DOHH2 (cell line): Measurements from ENCODE around the gene CD302.

Source experiments
- H3F3A ChIP-seq: fragments of 200-600 bp; sonication (generic), shearing (Covaris generic); 2 replicates; pipeline ENCODE4 v1.6.0; 2016; ENCODE audit warnings: antibody characterized with exemption, mild to moderate bottlenecking; ENCODE audit not compliant: control insufficient read depth, insufficient read depth
- H3K27ac ChIP-seq: fragments of 200-600 bp; sonication (generic); 2 replicates; pipeline ENCODE4 v1.5.1; 2014; ENCODE audit warnings: low read depth, mild to moderate bottlenecking, low read length, moderate library complexity
- H3K27me3 ChIP-seq: fragments of 200-600 bp; sonication (generic); 2 replicates; pipeline ENCODE4 v1.6.1; 2014; ENCODE audit warnings: mild to moderate bottlenecking, low read length, mixed read lengths; ENCODE audit not compliant: control insufficient read depth
- H3K36me3 ChIP-seq: fragments of 200-600 bp; sonication (generic); 2 replicates; pipeline ENCODE4 v1.6.1; 2014; ENCODE audit warnings: mild to moderate bottlenecking, low read length, moderate library complexity, mixed read lengths; ENCODE audit not compliant: control insufficient read depth
- H3K4me1 ChIP-seq: fragments of 200-600 bp; sonication (generic); 2 replicates; pipeline ENCODE4 v1.6.1; 2014; ENCODE audit warnings: mild to moderate bottlenecking, low read length, mixed read lengths; ENCODE audit not compliant: control insufficient read depth
- H3K4me2 ChIP-seq: fragments of 200-600 bp; sonication (generic); 2 replicates; pipeline ENCODE4 v1.6.0; 2014; ENCODE audit warnings: mild to moderate bottlenecking, low read length, moderate library complexity
- H3K4me3 ChIP-seq: fragments of 200-600 bp; sonication (generic); 2 replicates; pipeline ENCODE4 v1.5.1; 2014; ENCODE audit warnings: mild to moderate bottlenecking, low read length, mixed read lengths
- H3K79me2 ChIP-seq: fragments of 200-600 bp; sonication (generic); 2 replicates; pipeline ENCODE4 v1.6.1; 2014; ENCODE audit warnings: mild to moderate bottlenecking, low read length, mixed read lengths; ENCODE audit not compliant: control insufficient read depth
- H3K9me2 ChIP-seq: fragments of 200-600 bp; sonication (generic); replicated peaks from 2 replicates; pipeline ENCODE4 v1.6.1; 2014; ENCODE audit warnings: mild to moderate bottlenecking, low read length, mixed read lengths; ENCODE audit not compliant: control insufficient read depth
- H3K9me3 ChIP-seq: fragments of 200-600 bp; sonication (generic); 2 replicates; pipeline ENCODE4 v1.6.1; 2014; ENCODE audit warnings: antibody characterized with exemption, low read length, mixed read lengths; ENCODE audit not compliant: control insufficient read depth, insufficient read depth
- H4K20me1 ChIP-seq: fragments of 200-600 bp; sonication (generic); 2 replicates; pipeline ENCODE4 v1.6.0; 2014; ENCODE audit warnings: low read depth, mild to moderate bottlenecking, antibody characterized with exemption, low read length, moderate library complexity; ENCODE audit not compliant: control insufficient read depth, insufficient read depth
- CTCF ChIP-seq: fragments of 200-600 bp; sonication (generic); IDR thresholded peaks from one replicate; pipeline ENCODE4 v1.5.1; 2014; ENCODE audit warnings: antibody characterized with exemption, mild to moderate bottlenecking, low read depth, low read length; ENCODE audit not compliant: poor library complexity, severe bottlenecking
- EZH2phosphoT487 ChIP-seq: fragments of 200-600 bp; sonication (generic); IDR thresholded peaks from 2 replicates; pipeline ENCODE4 v1.6.1; 2017; ENCODE audit warnings: borderline replicate concordance, mild to moderate bottlenecking, antibody characterized with exemption, low read length, moderate library complexity, mixed read lengths

Gene CD302

DNA sequence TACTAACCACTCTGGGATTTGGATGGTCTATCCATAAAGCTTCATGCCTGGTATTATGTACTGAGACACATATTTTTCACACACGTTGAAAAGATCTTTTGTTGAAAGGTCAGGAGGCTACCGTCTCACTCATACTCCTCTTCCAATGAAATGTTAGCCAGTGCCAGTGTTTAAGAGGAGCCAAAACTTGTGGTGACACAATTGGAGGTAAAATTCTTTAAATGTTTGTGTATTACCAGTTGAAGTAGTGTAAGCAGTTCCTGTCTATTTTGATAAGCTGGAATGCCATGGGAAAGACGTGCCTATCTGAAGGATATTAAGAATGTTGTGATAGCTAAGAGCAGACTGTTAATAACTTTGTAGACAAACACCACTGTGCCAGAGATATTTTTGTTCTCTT lies 53.6 kb downstream of the CD302 start:
- no peaks in the 10 kb centered on the region for H3K9me3 ChIP-seq
- H3K9me2 ChIP-seq: no peaks in the 10 kb centered on the region
- H3K4me1 ChIP-seq: no peaks in the 10 kb centered on the region
- H3K27me3 ChIP-seq: no peaks in the 10 kb centered on the region
- no peak overlapping the region for H3K27ac ChIP-seq
- no peaks in the 10 kb centered on the region for H3F3A ChIP-seq
- H3K4me2 ChIP-seq: no peak overlapping the region
- peaks cover 88% of the 10 kb centered on the region for H3K36me3 ChIP-seq
- H3K79me2 ChIP-seq: peaks cover 71% of the 10 kb centered on the region
- TF ChIP-seq CTCF (no peak), EZH2phosphoT487 (no peak)
- H3K4me3 ChIP-seq: no peak overlapping the region
- H4K20me1 ChIP-seq: no peaks in the 10 kb centered on the region

DNA sequence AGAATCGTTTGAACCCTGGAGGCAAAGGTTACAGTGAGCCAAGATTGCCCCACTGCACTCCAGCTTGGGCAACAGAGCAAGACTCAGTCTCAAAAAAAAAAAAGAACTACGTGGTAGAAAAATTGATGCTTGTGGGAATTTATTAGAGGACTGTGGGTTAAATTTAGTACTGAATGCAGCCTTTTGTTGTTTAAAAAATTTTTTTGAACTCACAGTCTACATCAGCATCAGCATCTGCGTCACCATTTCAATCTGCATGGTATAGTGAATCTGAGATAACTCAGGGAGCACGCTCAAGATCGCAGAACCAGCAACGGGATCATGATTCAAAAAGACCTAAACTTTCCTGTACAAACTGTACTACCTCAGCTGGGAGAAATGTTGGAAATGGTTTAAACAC lies 55.2 kb downstream of the CD302 start:
- Histone ChIP-seq H3K4me3 (no peak overlapping the region), H3F3A (no peaks in the 10 kb centered on the region), H3K27me3 (no peaks in the 10 kb centered on the region), H3K79me2 (peaks cover 77% of the 10 kb centered on the region), H3K9me2 (no peaks in the 10 kb centered on the region), H4K20me1 (no peaks in the 10 kb centered on the region), H3K36me3 (peaks cover 90% of the 10 kb centered on the region), H3K4me2 (no peak overlapping the region), H3K4me1 (no peaks in the 10 kb centered on the region), H3K27ac (no peak overlapping the region), H3K9me3 (no peaks in the 10 kb centered on the region)
- TF ChIP-seq CTCF (no peak), EZH2phosphoT487 (no peak)

- TF ChIP-seq CTCF: no peak
- no peak for TF ChIP-seq EZH2phosphoT487
- Histone ChIP-seq H3K27me3 (no peaks in the 10 kb centered on the region), H3K36me3 (peaks cover 93% of the 10 kb centered on the region), H3K27ac (no peak overlapping the region), H3K4me2 (no peak overlapping the region), H3K9me3 (no peaks in the 10 kb centered on the region), H3K4me3 (no peak overlapping the region), H3K9me2 (no peaks in the 10 kb centered on the region), H4K20me1 (0 out of 2 replicates have a peak, but pooled peaks cover 5% of the 10 kb centered on the region), H3K4me1 (no peaks in the 10 kb centered on the region), H3F3A (0 out of 2 replicates have a peak, but pooled peaks cover 2% of the 10 kb centered on the region), H3K79me2 (peaks cover 98% of the 10 kb centered on the region)
These were observed 59.3 kb downstream of the CD302 start for GRCh38 chr2:159738509-159739390.
